ENCODE data around the gene DSTN. TPM values are rescaled to one million over a fixed set of nuclear protein-coding genes. Genes with fewer than 3 reads are reported as not detected.

DSTN gene
- total and polyA plus RNA-seq, 2 of the 4 experiments (the other 2 are of a cell fraction) = 221 to 269 TPM

GRCh38 chr20:17557675-17558006 lies 12.2 kb upstream of the DSTN start (continued):
- no peak for TF ChIP-seq CTCF (conservative IDR thresholded peaks at IDR 0.05; ENCODE audit: low read depth, low read length)
- TF ChIP-seq BHLHE40 (IDR thresholded peaks at IDR 0.05; ENCODE audit: low read depth, low read length) = no peak
- no peak for TF ChIP-seq CHD1 (IDR thresholded peaks at IDR 0.05; ENCODE audit: low read depth, low read length)
- TF ChIP-seq, protein P1, sequence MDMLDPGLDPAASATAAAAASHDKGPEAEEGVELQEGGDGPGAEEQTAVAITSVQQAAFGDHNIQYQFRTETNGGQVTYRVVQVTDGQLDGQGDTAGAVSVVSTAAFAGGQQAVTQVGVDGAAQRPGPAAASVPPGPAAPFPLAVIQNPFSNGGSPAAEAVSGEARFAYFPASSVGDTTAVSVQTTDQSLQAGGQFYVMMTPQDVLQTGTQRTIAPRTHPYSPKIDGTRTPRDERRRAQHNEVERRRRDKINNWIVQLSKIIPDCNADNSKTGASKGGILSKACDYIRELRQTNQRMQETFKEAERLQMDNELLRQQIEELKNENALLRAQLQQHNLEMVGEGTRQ (IDR thresholded peaks at IDR 0.05; ENCODE audit: low read depth, low read length) = no peak
